NCI-H446 (cell line): ENCODE measurements around the gene TEAD4.

Source experiments
- DNase-seq, 2 experiments: peaks; one replicate each; lab custom pipeline; 2025; lab: John Stamatoyannopoulos, UW

The TEAD4 gene

GRCh38 chr12:2960996-2961616 lies 1.9 kb downstream of the TEAD4 start:
- no peak for DNase-seq

- no peak for DNase-seq
Observed at GRCh38 chr12:2961705-2962104, 2.5 kb downstream of the TEAD4 start.

GRCh38 chr12:2963154-2963759 lies 4.1 kb downstream of the TEAD4 start:
- no peak for DNase-seq

- no peak for DNase-seq
Observed at GRCh38 chr12:2963760-2964292, 4.6 kb downstream of the TEAD4 start.

- no peak for DNase-seq
Observed at GRCh38 chr12:2967651-2968050, 8.5 kb downstream of the TEAD4 start.

GRCh38 chr12:2970744-2971143 lies 11.5 kb downstream of the TEAD4 start:
- DNase-seq, result no peak

GRCh38 chr12:2973566-2973965 lies 14.4 kb downstream of the TEAD4 start:
- DNase-seq, result no peak

DNA sequence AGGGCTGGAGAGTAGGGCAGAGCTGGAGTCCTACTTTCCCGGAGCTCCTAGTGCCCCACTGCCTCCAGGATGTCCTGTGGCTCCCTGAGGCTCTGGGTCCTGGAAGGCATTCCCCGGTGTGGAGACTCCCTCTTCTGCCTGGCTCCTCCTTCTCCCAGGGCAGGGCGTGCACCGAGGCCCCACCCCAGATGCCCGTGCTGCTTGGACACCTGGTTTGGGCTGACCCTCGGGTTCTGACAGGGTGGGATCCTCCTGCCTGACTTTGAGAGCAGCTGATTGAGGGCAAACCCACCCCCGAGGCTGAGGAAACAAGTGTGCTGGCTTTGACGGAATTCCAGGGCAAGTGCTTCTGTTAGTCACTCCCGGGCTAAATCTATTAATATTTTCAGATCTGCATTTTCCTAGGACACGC lies 15.4 kb downstream of the TEAD4 start:
- no peak for DNase-seq

DNA sequence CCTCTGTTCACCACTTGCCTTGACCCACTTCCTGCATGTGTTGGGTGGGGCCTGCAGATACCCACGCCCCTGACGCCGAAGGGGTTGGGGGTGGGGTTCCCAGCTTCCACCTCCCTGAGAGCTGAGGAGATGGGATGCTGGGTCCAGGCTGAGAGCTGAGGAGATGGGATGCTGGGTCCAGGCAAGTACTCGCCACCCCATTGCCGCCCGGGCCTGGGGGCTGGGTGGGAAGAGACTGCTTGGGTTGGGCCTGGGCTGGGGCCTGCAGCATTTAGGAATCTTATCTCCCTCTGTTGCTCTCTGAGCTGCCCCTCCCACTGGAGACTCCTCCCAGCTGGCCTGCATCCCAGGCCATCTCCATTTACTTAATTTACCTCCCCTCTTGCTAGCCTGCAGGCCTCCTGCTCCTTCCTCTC lies 17.4 kb downstream of the TEAD4 start:
- no peak for DNase-seq

DNA sequence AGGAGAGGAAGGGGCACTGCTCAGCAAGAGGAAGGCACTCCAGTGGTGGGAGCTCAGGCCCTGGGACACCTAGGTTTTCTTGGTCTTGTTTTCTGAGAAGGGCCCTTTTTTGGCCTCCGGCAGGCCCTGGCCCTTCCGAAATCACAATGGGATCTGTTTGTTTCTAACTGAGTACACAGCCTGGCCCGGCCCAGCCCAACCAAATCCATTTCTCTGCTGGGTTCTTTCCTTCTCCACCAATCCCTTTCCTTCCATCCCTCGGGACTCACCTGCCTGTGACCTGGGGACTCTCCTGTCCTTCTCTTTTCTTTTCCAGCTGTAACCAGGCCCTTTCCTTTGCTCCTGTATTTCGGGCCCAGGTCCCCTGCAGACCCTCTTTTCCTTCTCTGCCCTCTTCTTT lies 18.6 kb downstream of the TEAD4 start:
- no peak for DNase-seq

DNA sequence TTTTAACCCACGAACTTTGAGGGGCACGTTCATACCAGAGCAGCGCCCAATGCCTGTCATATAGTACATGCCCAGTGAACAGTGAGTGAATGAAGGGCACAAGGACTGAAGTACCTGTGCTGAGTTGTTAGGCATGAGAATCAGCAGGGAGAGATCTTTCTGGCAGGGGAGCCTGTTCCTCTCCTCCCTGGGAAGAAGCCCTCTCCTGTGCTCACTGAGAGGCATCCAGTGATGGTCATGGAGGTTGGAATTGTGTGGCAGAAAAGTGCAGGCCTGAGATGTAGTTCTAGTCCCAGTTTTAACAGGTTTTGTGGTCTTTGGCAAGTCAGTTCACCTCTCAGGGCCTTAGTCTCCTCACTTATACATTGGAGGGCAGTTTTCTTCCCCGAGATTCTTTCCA lies 20.6 kb downstream of the TEAD4 start:
- no peak for DNase-seq

DNA sequence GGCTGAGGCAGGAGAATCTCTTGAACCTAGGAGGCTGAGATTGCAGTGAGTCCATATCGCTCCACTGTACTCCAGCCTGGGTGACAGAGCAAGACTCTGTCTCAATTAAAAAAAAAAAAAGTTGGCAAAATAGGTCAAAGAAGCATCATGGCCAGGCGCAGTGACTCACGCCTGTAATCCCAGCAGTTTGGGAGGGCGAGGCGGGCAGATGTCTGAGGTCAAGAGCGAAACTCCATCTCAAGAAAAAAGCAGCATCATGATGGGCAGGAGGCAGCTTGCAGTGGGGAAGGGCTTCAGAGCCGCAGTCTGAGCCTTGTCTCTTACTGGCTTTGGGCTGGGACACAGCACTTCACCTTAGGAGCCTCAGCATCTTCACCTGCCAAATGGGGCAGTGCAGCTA lies 21.4 kb downstream of the TEAD4 start:
- no peak for DNase-seq

DNA sequence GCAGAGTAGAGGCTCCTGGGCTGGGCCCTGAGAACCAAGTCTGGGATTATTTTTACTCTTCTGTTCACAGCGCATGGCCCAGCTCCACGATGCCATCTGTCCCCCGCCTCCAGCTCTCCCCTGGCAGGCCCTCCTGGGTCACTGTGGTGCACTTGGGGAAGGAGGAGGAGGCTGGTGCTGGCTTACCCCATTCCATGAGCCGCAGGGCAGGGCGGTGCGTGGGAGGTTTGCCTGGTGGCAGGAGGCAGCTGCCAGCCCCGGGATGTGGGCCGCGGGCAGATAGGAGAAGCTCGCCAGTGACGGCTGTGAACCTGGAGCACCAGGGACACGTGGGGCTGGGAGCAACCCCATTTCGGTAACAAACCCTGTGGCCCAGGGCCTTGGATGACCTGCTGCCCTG lies 23.2 kb downstream of the TEAD4 start:
- DNase-seq, result no peak

- no peak for DNase-seq
Observed at GRCh38 chr12:2984249-2984648, 25.1 kb downstream of the TEAD4 start.

- no peak for DNase-seq
Observed at GRCh38 chr12:2984698-2985097, 25.5 kb downstream of the TEAD4 start.

DNA sequence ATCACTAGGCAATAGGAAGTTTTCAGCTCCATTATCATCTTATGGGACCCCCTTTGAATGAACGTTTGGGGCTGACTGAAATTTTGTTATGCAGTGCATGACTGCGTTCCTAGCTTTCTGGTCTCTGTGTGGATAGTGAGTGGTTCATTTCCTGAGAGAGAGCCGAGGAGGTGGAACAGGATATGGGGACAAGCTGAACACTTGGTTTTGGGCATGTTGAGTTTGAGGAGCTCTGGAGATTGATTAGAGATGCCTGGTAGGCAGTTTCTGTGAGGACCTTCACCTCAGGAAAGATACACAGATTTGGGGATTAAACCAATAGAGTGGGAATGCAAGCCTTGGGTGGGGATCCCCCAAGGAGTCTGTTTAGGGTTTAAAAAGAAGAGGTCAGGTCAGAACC lies 27.7 kb downstream of the TEAD4 start:
- no peak for DNase-seq

GRCh38 chr12:2988494-2988893 lies 29.3 kb downstream of the TEAD4 start:
- no peak for DNase-seq

GRCh38 chr12:2992724-2993123 lies 33.5 kb downstream of the TEAD4 start:
- no peak for DNase-seq

DNA sequence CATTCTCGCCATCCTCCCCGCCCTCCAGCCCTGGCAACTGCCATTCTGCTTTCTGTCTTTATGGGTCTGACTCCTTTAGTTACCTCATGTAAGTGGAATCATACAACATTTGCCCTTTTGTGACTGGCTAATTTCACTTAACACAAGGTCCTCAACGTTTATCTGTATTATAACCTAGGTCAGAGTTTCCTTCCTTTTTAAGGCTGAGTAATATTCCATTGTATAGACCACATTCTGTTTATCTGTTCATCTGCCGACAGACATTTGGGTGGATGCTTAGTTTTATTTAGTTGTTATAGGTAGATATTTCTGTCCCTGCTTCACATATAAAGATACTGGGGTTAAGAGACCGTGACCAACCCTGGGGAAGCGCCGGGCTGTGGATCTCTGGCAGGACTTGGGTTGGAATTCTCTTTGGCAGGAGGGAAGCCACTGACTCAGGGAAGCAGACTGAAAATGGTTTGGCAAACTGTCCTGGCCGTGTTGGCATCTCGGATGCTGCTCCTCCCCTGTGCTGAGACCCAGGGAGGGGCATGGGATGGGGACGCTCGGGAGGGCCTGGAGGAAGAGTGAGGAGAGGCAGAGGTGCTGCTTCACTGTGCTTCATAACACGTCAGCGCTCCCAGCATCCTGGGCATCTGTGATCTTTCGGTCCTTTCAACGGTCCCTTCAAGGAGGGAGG lies 38.9 kb downstream of the TEAD4 start:
- DNase-seq, result no peak

GRCh38 chr12:2998789-2999264 lies 39.6 kb downstream of the TEAD4 start:
- DNase-seq, result no peak

DNA sequence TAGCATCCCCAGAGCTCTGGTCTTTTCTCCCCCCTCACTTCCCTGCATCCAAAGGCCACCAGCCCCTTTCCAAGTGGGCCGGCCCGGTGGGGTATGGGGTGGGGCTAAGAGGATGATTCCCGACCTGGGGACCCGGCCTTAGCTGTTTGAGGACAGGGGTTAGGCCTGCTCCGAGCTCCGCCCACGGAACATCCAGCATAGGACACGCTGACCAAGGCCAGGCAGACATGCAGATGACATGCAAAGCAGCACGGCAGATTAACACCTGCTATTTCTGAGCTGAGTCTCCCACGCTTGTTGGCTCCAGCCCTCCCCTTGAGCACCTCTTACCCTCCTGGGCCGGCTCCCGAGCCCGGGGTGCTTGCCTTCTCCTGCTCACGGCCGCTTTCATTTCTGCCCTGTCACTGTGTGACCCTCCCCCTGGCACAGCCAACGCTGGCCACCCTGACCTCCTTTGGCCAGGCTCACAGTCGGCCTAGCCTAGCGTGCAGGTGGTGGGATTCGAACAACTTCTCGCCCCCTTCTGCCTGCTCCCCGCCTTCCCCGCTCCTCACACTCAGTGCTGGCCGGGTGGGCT lies 40.2 kb downstream of the TEAD4 start:
- no peak for DNase-seq

- DNase-seq, result no peak
Observed at GRCh38 chr12:3000548-3001275, 41.5 kb downstream of the TEAD4 start.
